HepG2 (cell line): Measurements from ENCODE around the gene OR5V1.

Experiments
- EHMT2 ChIP-seq: fragments of 200-600 bp; sonication (generic); IDR thresholded peaks from 2 replicates; pipeline ENCODE4 v1.7.0; 2017; ENCODE audit warnings: antibody characterized with exemption, low read depth, low read length, borderline replicate concordance
- LCORL ChIP-seq, 2 experiments: fragments of 450-650 bp in 1 of 2; sonication (generic) in 1 of 2; formaldehyde crosslinking in 1 of 2; IDR thresholded peaks; 2 replicates each; pipeline versions ENCODE4 v1.5.0 to v1.6.1; 2017 to 2020; ENCODE audit warnings: antibody characterized with exemption in 1 of 2, missing genetic modification reagents in 1 of 2
- POLR2AphosphoS5 ChIP-seq: IDR thresholded peaks from 2 replicates; pipeline ENCODE4 v1.6.1; 2012; ENCODE audit warnings: low read depth, low read length
- SMARCE1 ChIP-seq: fragments of 450-650 bp; IDR thresholded peaks from 2 replicates; pipeline ENCODE4 v1.6.1; 2017; ENCODE audit warnings: borderline replicate concordance
- ZFP82 ChIP-seq: sonication (generic); formaldehyde crosslinking; IDR thresholded peaks from 2 replicates; pipeline ENCODE4 v1.5.1; 2020; ENCODE audit warnings: mild to moderate bottlenecking, missing genetic modification reagents, borderline replicate concordance
- TF ChIP-seq, protein P1 (sequence below): sonication (generic); formaldehyde crosslinking; IDR thresholded peaks from 2 replicates; pipeline ENCODE4 v1.5.0; 2020; ENCODE audit warnings: mild to moderate bottlenecking, missing genetic modification reagents, moderate library complexity

DNA sequence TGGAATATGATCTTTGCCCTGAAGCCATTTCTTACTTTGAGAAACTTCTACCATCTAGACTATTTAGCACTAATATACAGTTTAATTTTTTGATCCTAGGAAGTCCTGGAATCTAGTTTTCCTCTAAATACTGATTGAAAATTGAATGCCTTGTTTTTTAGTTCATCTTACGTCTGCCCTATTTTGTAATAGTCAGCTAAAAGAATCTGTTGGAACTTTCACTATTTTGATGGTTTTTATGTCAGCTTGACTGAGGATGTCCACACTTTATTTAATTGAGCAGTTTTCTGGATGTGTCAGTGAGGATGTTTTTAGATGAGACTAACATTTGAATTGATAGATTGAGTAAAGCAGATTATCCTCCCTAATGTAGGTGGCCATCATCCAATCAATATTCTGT lies 35.1 kb upstream of the OR5V1 start:
- TF ChIP-seq EHMT2 (no peak), LCORL (IDR thresholded peaks at IDR 0.05) (no peak), LCORL (CRISPR knock-in tag; IDR thresholded peaks at IDR 0.05) (no peak), ZFP82 (CRISPR knock-in tag) (no peak), POLR2AphosphoS5 (no peak), SMARCE1 (no peak)
- TF ChIP-seq, protein P1, sequence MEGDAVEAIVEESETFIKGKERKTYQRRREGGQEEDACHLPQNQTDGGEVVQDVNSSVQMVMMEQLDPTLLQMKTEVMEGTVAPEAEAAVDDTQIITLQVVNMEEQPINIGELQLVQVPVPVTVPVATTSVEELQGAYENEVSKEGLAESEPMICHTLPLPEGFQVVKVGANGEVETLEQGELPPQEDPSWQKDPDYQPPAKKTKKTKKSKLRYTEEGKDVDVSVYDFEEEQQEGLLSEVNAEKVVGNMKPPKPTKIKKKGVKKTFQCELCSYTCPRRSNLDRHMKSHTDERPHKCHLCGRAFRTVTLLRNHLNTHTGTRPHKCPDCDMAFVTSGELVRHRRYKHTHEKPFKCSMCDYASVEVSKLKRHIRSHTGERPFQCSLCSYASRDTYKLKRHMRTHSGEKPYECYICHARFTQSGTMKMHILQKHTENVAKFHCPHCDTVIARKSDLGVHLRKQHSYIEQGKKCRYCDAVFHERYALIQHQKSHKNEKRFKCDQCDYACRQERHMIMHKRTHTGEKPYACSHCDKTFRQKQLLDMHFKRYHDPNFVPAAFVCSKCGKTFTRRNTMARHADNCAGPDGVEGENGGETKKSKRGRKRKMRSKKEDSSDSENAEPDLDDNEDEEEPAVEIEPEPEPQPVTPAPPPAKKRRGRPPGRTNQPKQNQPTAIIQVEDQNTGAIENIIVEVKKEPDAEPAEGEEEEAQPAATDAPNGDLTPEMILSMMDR (CRISPR knock-in tag): no peak
